Measurements from ENCODE around the gene RABGAP1L. TPM values are rescaled to one million over a fixed set of nuclear protein-coding genes. Genes with fewer than 3 reads are reported as not detected.

RABGAP1L gene
- polyA plus RNA-seq, 3 donors = 35.2 to 75.3 (median 63.3) TPM

GRCh38 chr1:174273190-174273589 is 113.9 kb downstream of the RABGAP1L start:
- Histone ChIP-seq H4K20me1 (ENCODE audit: insufficient read depth, low read length) (no peaks in the 10 kb centered on the region), H3K9me3 (replicated peaks in 1 of 2; ENCODE audit: control insufficient read depth in 1 of 2, insufficient read depth in 1 of 2, low read length in 2 of 2) (no peaks in the 10 kb centered on the region), H3K36me3 (replicated peaks in 1 of 2; ENCODE audit: control insufficient read depth in 1 of 2, insufficient read depth in 2 of 2, low read length in 2 of 2) (peaks cover 0 to 10% of the 10 kb centered on the region in 2 donors), H2AFZ (ENCODE audit: insufficient read depth, low read depth, low read length, poor library complexity, severe bottlenecking) (no peak overlapping the region), H3K79me2 (ENCODE audit: insufficient read depth, low read length) (no peaks in the 10 kb centered on the region), H3K9ac (ENCODE audit: insufficient read depth, low read length, poor library complexity, severe bottlenecking) (no peak overlapping the region), H3K27me3 (ENCODE audit: control insufficient read depth in 2 of 2, insufficient read depth in 2 of 2, low read length in 2 of 2) (no peaks in the 10 kb centered on the region), H3K4me3 (replicated peaks in 1 of 3; ENCODE audit: low read depth in 2 of 3, low read length in 3 of 3) (no peak overlapping the region), H3K27ac (ENCODE audit: low read depth in 1 of 2, low read length in 2 of 2) (no peak overlapping the region), H3K4me1 (ENCODE audit: control insufficient read depth in 1 of 2, insufficient read depth in 2 of 2, low read length in 2 of 2) (no peaks in the 10 kb centered on the region), H3K4me2 (replicated peaks; ENCODE audit: extremely low read depth, low read length, poor library complexity, severe bottlenecking) (no peak overlapping the region)
- H3K4me1 Mint-ChIP-seq = no peaks in the 10 kb centered on the region
- intact Hi-C loops (cut with micrococcal nuclease) = no loop called here
- H3K9me3 Mint-ChIP-seq = no peaks in the 10 kb centered on the region
- TF ChIP-seq CTCF (IDR thresholded peaks at IDR 0.05) = no peak
- no peak overlapping the region for H3K4me3 Mint-ChIP-seq
- no peak overlapping the region for H3K27ac Mint-ChIP-seq
- DNase-seq = no peak
- H3K27me3 Mint-ChIP-seq (ENCODE audit: low read depth in 3 of 3) = no peaks in the 10 kb centered on the region
- peaks cover 9 to 10% of the 10 kb centered on the region in 2 donors for H3K36me3 Mint-ChIP-seq

- Mint-ChIP-seq H3K27ac (no peak overlapping the region), H3K36me3 (peaks cover 12% of the 10 kb centered on the region in 2 donors), H3K27me3 (ENCODE audit: low read depth in 3 of 3) (no peaks in the 10 kb centered on the region), H3K4me1 (no peaks in the 10 kb centered on the region), H3K4me3 (no peak overlapping the region), H3K9me3 (no peaks in the 10 kb centered on the region)
- no peak for TF ChIP-seq CTCF (IDR thresholded peaks at IDR 0.05)
- H2AFZ ChIP-seq (ENCODE audit: insufficient read depth, low read depth, low read length, poor library complexity, severe bottlenecking) = no peak overlapping the region
- H3K9me3 ChIP-seq (replicated peaks in 1 of 2; ENCODE audit: control insufficient read depth in 1 of 2, insufficient read depth in 1 of 2, low read length in 2 of 2) = no peaks in the 10 kb centered on the region
- H3K27ac ChIP-seq (ENCODE audit: low read depth in 1 of 2, low read length in 2 of 2) = no peak overlapping the region
- intact Hi-C loops (cut with micrococcal nuclease) = no loop called here
- no peaks in the 10 kb centered on the region for H3K79me2 ChIP-seq (ENCODE audit: insufficient read depth, low read length)
- no peaks in the 10 kb centered on the region for H3K4me1 ChIP-seq (ENCODE audit: control insufficient read depth in 1 of 2, insufficient read depth in 2 of 2, low read length in 2 of 2)
- H3K36me3 ChIP-seq (replicated peaks in 1 of 2; ENCODE audit: control insufficient read depth in 1 of 2, insufficient read depth in 2 of 2, low read length in 2 of 2) = peaks cover 0 to 10% of the 10 kb centered on the region in 2 donors
- H3K4me2 ChIP-seq (replicated peaks; ENCODE audit: extremely low read depth, low read length, poor library complexity, severe bottlenecking) = no peak overlapping the region
- no peaks in the 10 kb centered on the region for H4K20me1 ChIP-seq (ENCODE audit: insufficient read depth, low read length)
- no peaks in the 10 kb centered on the region for H3K27me3 ChIP-seq (ENCODE audit: control insufficient read depth in 2 of 2, insufficient read depth in 2 of 2, low read length in 2 of 2)
- H3K4me3 ChIP-seq (replicated peaks in 1 of 3; ENCODE audit: low read depth in 2 of 3, low read length in 3 of 3) = no peak overlapping the region
- no peak for DNase-seq
- no peak overlapping the region for H3K9ac ChIP-seq (ENCODE audit: insufficient read depth, low read length, poor library complexity, severe bottlenecking)
Observed at GRCh38 chr1:174273776-174274175, 114.5 kb downstream of the RABGAP1L start.

All from CD14-positive monocyte (primary cell).